ENCODE data around the gene MAN1A1.

GRCh38 chr6:119220452-119220851 is 129.1 kb downstream of the MAN1A1 start:
- TF ChIP-seq FOXK2 (IDR thresholded peaks at IDR 0.05), result no peak
- no peak for TF ChIP-seq ZNF384 (IDR thresholded peaks at IDR 0.05)
- no peak for TF ChIP-seq BHLHE40 (IDR thresholded peaks at IDR 0.05; ENCODE audit: borderline replicate concordance)
